ENCODE measurements around the gene MLXIP. TPM values are rescaled to one million over a fixed set of nuclear protein-coding genes. Genes with fewer than 3 reads are reported as not detected.

The MLXIP gene
- total RNA-seq, 1 experiment from 2014 or later, result 124 TPM

- TF ChIP-seq POLR2AphosphoS5 (IDR thresholded peaks at IDR 0.05; ENCODE audit: low read depth, low read length) (no peak), REST (IDR thresholded peaks at IDR 0.05; ENCODE audit: insufficient read depth in 1 of 2, low read depth in 2 of 2, low read length in 1 of 2) (no peak), TCF7L2 (IDR thresholded peaks at IDR 0.05; ENCODE audit: low read depth, low read length) (no peak), CTCF (IDR thresholded peaks at IDR 0.05) (no peak), SIN3A (IDR thresholded peaks at IDR 0.05; ENCODE audit: borderline replicate concordance, insufficient read depth, low read depth, low read length) (no peak)
- DNase-seq (ENCODE audit: low read depth, low spot score) (no peak), ATAC-seq (0 out of 2 replicates have a peak, but pooled peaks have one; percentile 43)
- Histone ChIP-seq H3K9me3 (ENCODE audit: control insufficient read depth, insufficient read depth, low read depth, low read length) (no peaks in the 10 kb centered on the region), H3K27ac (ENCODE audit: low read length) (peak overlapping the region; percentile 75), H3K36me3 (ENCODE audit: control insufficient read depth, insufficient read depth, low read length) (no peaks in the 10 kb centered on the region), H3K4me1 (ENCODE audit: control insufficient read depth, insufficient read depth, low read length) (peaks cover 63% of the 10 kb centered on the region), H3K4me3 (ENCODE audit: low read depth in 2 of 2, low read length in 2 of 2) (no peak overlapping the region), H3K27me3 (ENCODE audit: control insufficient read depth, insufficient read depth, low read length) (no peaks in the 10 kb centered on the region)
- in situ Hi-C loops (cut with HindIII; ENCODE audit: low pct_unique_long_range_greater_than_20kb, low sequenced_read_pairs) (no loop called here), intact Hi-C loops (cut with micrococcal nuclease; ENCODE audit: unreplicated experiment) (no loop called here)
- CTCF ChIA-PET, result interaction anchor here (0.7 to 0.9 kb wide), 2 partner anchors 11 to 13 kb away, joined by 3 read pairs; no protein-coding TSS in a partner anchor
- POLR2A ChIA-PET, result interaction anchor here (0.6 to 0.7 kb wide), 2 partner anchors 99 to 316 kb away, joined by 5 to 8 read pairs; no protein-coding TSS in a partner anchor
- BruUV-seq (replicated peaks), result no TSS peak
Observed at GRCh38 chr12:122111089-122111641, 32.6 kb downstream of the MLXIP start.

- ChIA-PET POLR2A (no interaction called here), CTCF (no interaction called here)
- intact Hi-C loops (cut with micrococcal nuclease; ENCODE audit: unreplicated experiment) (no loop called here), in situ Hi-C loops (cut with HindIII; ENCODE audit: low pct_unique_long_range_greater_than_20kb, low sequenced_read_pairs) (no loop called here)
- Histone ChIP-seq H3K4me3 (ENCODE audit: low read depth in 2 of 2, low read length in 2 of 2) (no peak overlapping the region), H3K36me3 (ENCODE audit: control insufficient read depth, insufficient read depth, low read length) (no peaks in the 10 kb centered on the region), H3K27me3 (ENCODE audit: control insufficient read depth, insufficient read depth, low read length) (no peaks in the 10 kb centered on the region), H3K9me3 (ENCODE audit: control insufficient read depth, insufficient read depth, low read depth, low read length) (no peaks in the 10 kb centered on the region), H3K27ac (ENCODE audit: low read length) (peak overlapping the region; percentile 53), H3K4me1 (ENCODE audit: control insufficient read depth, insufficient read depth, low read length) (peaks cover 54% of the 10 kb centered on the region)
- DNase-seq (ENCODE audit: low read depth, low spot score) (no peak), ATAC-seq (peak; percentile 56)
- no peak for TF ChIP-seq POLR2AphosphoS5 (IDR thresholded peaks at IDR 0.05; ENCODE audit: low read depth, low read length)
- TF ChIP-seq SIN3A (IDR thresholded peaks at IDR 0.05; ENCODE audit: borderline replicate concordance, insufficient read depth, low read depth, low read length), result no peak
- TF ChIP-seq CTCF (IDR thresholded peaks at IDR 0.05), result no peak
- no peak for TF ChIP-seq REST (IDR thresholded peaks at IDR 0.05; ENCODE audit: insufficient read depth in 1 of 2, low read depth in 2 of 2, low read length in 1 of 2)
- no peak for TF ChIP-seq TCF7L2 (IDR thresholded peaks at IDR 0.05; ENCODE audit: low read depth, low read length)
- BruUV-seq (replicated peaks), result no TSS peak
Observed at GRCh38 chr12:122116707-122117535, 38.4 kb downstream of the MLXIP start.

Data from Panc1 (cell line).